LHCN-M2 (cell line): Measurements from ENCODE around the gene ZNF70. TPM values are rescaled to one million over a fixed set of nuclear protein-coding genes. Genes with fewer than 3 reads are reported as not detected.

ENCODE experiments used
- DNase-seq: peaks from one replicate; pipeline ENCODE4 v3.0.0-alpha.2; 2012; ENCODE audit warnings: low read depth
- total RNA-seq: library from RNA; depleted of rRNA; stranded (reverse); fragments of >200 nt; gene quantifications from 2 replicates; pipeline ENCODE4 v1.2.3, GENCODE V29; 2014

Gene ZNF70
- total RNA-seq, 1 experiment from 2014 or later, result 2.2 TPM

GRCh38 chr22:23718371-23719165 is 32.3 kb downstream of the ZNF70 start:
- DNase-seq, result no peak

GRCh38 chr22:23716811-23717801 is 33.8 kb downstream of the ZNF70 start:
- peak; percentile 81 for DNase-seq

GRCh38 chr22:23715806-23716375 is 35.0 kb downstream of the ZNF70 start:
- no peak for DNase-seq

GRCh38 chr22:23714596-23715578 is 36.0 kb downstream of the ZNF70 start:
- no peak for DNase-seq

GRCh38 chr22:23713696-23714595 is 37.0 kb downstream of the ZNF70 start:
- DNase-seq, result no peak

- no peak for DNase-seq
Measured at GRCh38 chr22:23712256-23712655, 38.7 kb downstream of the ZNF70 start.

GRCh38 chr22:23709107-23709506 is 41.8 kb downstream of the ZNF70 start:
- no peak for DNase-seq

- DNase-seq, result no peak
Measured at GRCh38 chr22:23708270-23708669, 42.6 kb downstream of the ZNF70 start.

GRCh38 chr22:23705358-23705757 is 45.6 kb downstream of the ZNF70 start:
- no peak for DNase-seq

- DNase-seq, result no peak
Measured at GRCh38 chr22:23704829-23705228, 46.1 kb downstream of the ZNF70 start.

GRCh38 chr22:23704062-23704461 is 46.9 kb downstream of the ZNF70 start:
- no peak for DNase-seq

- DNase-seq, result no peak
Measured at GRCh38 chr22:23700706-23701105, 50.2 kb downstream of the ZNF70 start.

- no peak for DNase-seq
Measured at GRCh38 chr22:23698673-23699235, 52.2 kb downstream of the ZNF70 start.

GRCh38 chr22:23698094-23698493 is 52.8 kb downstream of the ZNF70 start:
- DNase-seq, result no peak

- no peak for DNase-seq
Measured at GRCh38 chr22:23697031-23697970, 53.6 kb downstream of the ZNF70 start.

- no peak for DNase-seq
Measured at GRCh38 chr22:23696326-23696851, 54.5 kb downstream of the ZNF70 start.

- no peak for DNase-seq
Measured at GRCh38 chr22:23695571-23696325, 55.2 kb downstream of the ZNF70 start.
